Epithelial cell of proximal tubule (primary cell): ENCODE results near the gene FKBP2. TPM values are rescaled to one million over a fixed set of nuclear protein-coding genes. Genes with fewer than 3 reads are reported as not detected.

Experiments
- DNase-seq: peaks from one replicate; pipeline ENCODE4 v3.0.0-alpha.2; 2011; ENCODE audit warnings: low read depth
- H3K4me3 ChIP-seq: 2 replicates; pipeline ENCODE4 v1.5.1; 2011; ENCODE audit warnings: low read depth, mild to moderate bottlenecking, low read length
- total RNA-seq: library from RNA; depleted of rRNA; stranded (reverse); fragments of >200 nt; gene quantifications from 2 replicates; pipeline ENCODE4 v1.2.3, GENCODE V29; 2015
- TF ChIP-seq, protein P1 (sequence below): conservative IDR thresholded peaks from 2 replicates; pipeline ENCODE4 v1.5.1; 2012; ENCODE audit warnings: low read depth, mild to moderate bottlenecking, low read length

FKBP2 gene
- total RNA-seq, 1 donor from 2014 or later, result 184 TPM

DNA sequence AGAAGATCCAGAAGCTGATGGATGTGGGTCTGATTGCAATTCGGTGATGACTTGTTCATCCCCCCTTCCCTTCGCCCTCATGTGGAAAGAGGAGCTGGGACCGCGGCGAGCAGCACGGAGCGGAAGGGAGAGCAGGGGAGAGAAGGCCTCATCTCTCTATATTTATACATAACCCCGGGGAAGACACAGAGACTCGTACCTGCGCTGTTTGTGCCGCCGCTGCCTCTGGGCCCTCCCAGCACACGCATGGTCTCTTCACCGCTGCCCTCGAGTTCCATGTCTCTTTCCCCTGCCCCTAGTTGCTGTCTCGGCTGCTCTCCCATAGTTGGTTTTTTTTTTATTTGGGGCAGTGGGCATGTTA is 36.8 kb upstream of the FKBP2 start:
- DNase-seq, result no peak
- TF ChIP-seq, protein P1, sequence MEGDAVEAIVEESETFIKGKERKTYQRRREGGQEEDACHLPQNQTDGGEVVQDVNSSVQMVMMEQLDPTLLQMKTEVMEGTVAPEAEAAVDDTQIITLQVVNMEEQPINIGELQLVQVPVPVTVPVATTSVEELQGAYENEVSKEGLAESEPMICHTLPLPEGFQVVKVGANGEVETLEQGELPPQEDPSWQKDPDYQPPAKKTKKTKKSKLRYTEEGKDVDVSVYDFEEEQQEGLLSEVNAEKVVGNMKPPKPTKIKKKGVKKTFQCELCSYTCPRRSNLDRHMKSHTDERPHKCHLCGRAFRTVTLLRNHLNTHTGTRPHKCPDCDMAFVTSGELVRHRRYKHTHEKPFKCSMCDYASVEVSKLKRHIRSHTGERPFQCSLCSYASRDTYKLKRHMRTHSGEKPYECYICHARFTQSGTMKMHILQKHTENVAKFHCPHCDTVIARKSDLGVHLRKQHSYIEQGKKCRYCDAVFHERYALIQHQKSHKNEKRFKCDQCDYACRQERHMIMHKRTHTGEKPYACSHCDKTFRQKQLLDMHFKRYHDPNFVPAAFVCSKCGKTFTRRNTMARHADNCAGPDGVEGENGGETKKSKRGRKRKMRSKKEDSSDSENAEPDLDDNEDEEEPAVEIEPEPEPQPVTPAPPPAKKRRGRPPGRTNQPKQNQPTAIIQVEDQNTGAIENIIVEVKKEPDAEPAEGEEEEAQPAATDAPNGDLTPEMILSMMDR, result no peak
- H3K4me3 ChIP-seq, result no peak overlapping the region

DNA sequence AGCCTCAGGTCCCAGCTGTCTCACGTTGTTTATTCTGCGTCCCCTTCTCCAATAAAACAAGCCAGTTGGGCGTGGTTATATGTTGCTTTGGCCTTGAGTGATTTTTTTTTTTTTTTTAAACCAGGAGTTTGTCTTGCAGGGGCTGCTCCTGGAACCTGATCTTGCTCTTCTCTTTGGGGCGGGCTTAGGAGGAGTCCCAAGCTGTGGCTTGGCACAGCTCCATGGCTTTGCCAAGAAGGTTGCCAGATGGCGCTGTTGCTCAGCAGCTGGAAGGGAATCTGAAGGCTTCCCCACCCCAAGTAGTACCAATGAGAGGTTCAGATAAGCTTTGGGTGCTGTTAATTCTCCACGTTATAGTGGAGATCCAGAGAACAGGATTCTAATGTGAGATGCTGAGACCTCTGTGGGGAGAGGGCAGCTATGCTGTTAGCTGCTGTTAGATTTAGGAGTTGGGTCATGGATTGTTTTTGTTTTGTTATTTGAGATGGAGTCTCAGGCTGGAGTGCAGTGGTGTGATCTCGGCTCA is 36.4 kb upstream of the FKBP2 start:
- DNase-seq, result no peak
- TF ChIP-seq, protein P1, result peak; percentile 82
- no peak overlapping the region for H3K4me3 ChIP-seq

DNA sequence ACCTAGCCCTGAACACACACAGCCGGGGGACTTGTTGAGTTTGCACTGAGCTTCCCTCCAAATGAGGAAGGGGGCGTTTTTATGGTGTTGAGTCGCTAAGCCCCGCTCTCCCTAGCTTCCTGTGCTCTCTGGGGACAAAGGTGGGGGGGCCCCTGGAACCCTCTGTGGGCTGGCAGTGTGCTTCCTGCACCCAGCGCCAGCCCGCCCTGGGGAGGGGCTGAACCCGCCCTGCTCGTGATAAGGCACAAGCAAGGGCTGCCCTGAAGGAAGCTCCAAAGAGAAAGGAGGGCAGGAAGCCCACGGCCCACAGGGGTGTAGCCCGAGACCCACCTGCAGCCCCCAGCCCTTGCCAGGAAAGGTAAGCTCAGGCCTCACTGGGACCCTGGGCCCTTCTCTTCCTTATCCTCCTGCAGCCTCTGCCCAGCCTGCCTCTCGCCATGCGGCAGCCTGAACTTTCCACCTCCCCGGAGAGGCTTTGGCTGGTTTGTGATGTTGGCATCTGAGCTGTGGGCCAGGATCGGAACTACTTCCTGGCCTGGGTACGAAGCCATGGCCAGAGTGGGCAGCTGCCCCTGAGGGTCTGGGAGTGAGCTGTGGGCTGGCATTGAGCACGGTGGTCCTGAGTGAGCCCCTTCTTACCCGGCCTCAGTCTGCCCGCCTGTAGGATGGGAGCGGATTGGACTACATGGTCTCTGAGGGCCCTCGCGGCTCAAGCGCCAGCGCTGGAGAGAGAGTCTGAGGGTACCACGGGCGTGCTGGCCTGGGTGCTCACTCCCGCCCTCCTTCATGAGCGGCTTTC is 34.2 kb upstream of the FKBP2 start, which contains the start of gene FERMT3:
Gene FERMT3, plus strand, starts transcription at position 265 of the 799 bp plus-strand sequence. CDS start 644 bp downstream, outside the sequence.
- TF ChIP-seq, protein P1, result no peak
- no peak within 1 kb of the TSS for H3K4me3 ChIP-seq
- no peak for DNase-seq

DNA sequence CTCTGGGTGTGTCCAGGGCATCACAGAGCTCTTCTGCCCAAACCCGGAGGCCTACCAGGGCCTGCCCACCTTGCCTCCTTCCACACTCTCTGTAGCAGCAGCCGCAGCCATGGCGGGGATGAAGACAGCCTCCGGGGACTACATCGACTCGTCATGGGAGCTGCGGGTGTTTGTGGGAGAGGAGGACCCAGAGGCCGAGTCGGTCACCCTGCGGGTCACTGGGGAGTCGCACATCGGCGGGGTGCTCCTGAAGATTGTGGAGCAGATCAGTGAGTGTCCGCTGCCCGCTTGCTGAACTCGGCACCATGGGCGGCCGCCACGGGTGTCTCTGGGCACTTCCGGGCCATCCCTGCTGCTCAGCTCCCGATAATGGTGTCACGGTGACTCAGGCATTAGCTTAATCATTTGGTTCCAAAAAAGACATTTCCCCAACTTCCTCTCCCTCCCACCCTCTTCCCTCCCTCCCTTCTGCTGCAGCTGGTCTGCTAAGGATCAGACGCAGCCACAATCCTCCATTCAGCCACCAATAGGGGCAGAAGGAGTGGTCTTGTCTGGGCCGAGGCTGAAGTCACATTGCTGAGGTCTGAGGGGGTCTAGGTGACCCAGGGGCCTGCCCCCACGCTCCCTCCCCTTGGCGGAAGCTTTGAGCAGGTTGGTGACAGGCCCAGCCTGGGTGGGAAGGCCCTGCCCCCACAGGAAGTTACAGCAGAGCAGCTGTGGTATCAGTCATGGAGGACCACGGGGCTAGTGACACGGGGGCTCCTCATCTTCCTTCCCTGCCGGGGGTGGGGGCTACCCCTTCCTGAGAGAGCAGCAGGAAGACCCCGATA is 33.4 kb upstream of the FKBP2 start:
- no peak overlapping the region for H3K4me3 ChIP-seq
- DNase-seq, result no peak

DNA sequence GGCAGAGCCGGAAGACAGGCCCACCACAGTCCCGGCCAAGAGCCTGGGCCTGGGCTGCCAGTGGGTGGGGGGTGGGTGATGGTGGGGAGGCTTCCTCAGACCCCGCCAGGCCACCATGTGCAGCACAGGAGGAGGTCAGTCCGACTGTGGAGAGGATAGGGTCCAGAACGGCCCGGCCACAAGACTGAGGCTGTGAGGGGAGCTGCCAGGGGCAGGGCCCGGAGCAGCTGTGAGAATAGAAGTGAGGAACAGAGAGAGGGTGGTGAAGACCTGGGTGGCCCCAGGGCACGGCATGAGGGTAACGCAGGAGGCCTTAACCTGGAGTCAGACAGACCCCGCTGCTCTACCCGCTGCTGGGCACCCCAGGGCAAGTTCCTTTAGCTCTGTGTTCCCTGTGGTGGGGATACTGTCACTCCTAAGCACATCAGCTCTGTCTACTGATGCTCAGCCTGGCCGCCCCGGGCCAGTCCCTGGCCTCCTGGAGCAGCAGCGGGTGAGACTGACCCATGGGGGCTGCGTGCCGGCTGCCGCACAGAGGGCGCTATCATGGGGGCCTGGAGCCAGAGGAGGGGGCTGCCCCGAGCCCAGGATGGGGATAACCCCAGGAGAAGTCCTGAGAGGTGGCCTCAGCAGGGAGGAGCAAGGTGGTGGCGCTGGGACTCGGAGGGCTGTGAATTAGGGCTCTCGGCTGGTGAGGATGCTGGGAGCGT is 32.7 kb upstream of the FKBP2 start:
- TF ChIP-seq, protein P1, result no peak
- DNase-seq, result no peak
- H3K4me3 ChIP-seq, result no peak overlapping the region

More for the DNA sequence above, 33.4 kb upstream of the FKBP2 start:
- TF ChIP-seq, protein P1, result no peak

DNA sequence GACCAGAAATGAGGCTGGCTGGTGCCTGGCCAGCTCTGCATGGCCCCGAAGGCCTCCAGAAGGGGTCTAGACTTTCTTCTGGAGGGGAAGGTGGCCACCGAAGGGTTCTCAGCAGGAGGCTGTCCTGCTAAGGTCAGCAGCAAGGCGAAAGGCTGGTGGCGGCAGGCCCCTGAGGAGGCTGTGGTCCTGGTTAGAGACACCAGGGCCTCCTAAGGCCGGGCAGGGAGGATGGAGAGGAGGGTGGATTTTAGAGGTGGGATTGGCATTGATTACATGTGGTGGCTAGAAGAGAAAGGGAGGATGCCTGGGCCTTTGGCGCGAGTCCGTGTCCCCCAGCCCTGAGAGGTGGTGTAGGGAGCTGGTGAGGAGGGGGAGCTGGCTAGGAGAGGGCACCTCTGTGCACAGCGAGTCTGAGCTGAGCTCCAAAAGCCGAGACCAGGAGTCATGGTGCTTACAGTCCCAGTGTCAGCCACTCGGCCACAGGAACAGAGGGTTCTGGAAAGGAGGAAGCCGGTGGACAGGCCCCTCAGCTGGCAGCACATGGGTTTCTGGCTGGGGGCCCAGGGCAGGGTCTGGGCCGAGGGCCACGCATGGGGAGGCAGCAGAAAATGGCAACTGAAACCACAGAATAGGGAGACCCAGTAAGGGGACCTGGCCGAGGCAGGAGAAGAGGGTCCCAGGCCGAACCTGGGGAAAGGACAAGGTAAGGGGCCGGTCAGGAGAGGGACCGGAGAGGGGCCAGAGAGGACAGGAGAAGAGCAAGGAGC is 31.9 kb upstream of the FKBP2 start:
- H3K4me3 ChIP-seq, result no peak overlapping the region
- no peak for DNase-seq
- TF ChIP-seq, protein P1, result no peak
